WTC11 (cell line): Measurements from ENCODE around the gene PRRC2B. TPM values are rescaled to one million over a fixed set of nuclear protein-coding genes. Genes with fewer than 3 reads are reported as not detected.

ENCODE experiments used
- ATAC-seq: fragments of 200-7000 bp; cut with Tn5 transposase; 2 replicates; pipeline ENCODE4 v1.10.0; 2021; ENCODE audit warnings: mild to moderate bottlenecking, moderate library complexity
- CTCF ChIA-PET: fragments of 300-600 bp; sonication (Branson Sonifier 250); formaldehyde crosslinking; loops from one replicate; lab custom pipeline; 2021; ENCODE audit warnings: antibody characterized with exemption; lab: Charles Lee
- POLR2A ChIA-PET: fragments of 350-600 bp; sonication (Branson Sonifier 250); formaldehyde crosslinking; loops from one replicate; lab custom pipeline; 2021; ENCODE audit warnings: antibody characterized with exemption; lab: Charles Lee
- DNase-seq: peaks from one replicate; pipeline ENCODE4 v3.0.0; 2021; ENCODE audit warnings: low spot score
- H3K27ac Mint-ChIP-seq: 2 replicates; pipeline ENCODE4 v1.8.0; 2021; ENCODE audit warnings: mixed read lengths
- H3K27me3 Mint-ChIP-seq: 2 replicates; pipeline ENCODE4 v1.8.0; 2021; ENCODE audit warnings: low read depth, mild to moderate bottlenecking, moderate library complexity, mixed read lengths
- H3K36me3 Mint-ChIP-seq: 2 replicates; pipeline ENCODE4 v1.8.0; 2021; ENCODE audit warnings: mixed read lengths
- H3K4me1 Mint-ChIP-seq: 2 replicates; pipeline ENCODE4 v1.8.0; 2022; ENCODE audit warnings: mixed read lengths
- H3K4me3 Mint-ChIP-seq: 2 replicates; pipeline ENCODE4 v1.8.0; 2021; ENCODE audit warnings: mild to moderate bottlenecking, moderate library complexity, mixed read lengths
- H3K9me3 Mint-ChIP-seq: 2 replicates; pipeline ENCODE4 v1.8.0; 2021; ENCODE audit warnings: mixed read lengths
- FOXP1 ChIP-seq: sonication (generic); formaldehyde crosslinking; IDR thresholded peaks from 2 replicates; pipeline ENCODE4 v1.8.0; 2022; ENCODE audit warnings: missing genetic modification reagents, mild to moderate bottlenecking, moderate library complexity, borderline replicate concordance
- GABPB1 ChIP-seq: sonication (generic); formaldehyde crosslinking; IDR thresholded peaks from 2 replicates; pipeline ENCODE4 v1.8.1; 2023; ENCODE audit warnings: mild to moderate bottlenecking, missing genetic modification reagents
- GTF2I ChIP-seq: fragments of 250-450 bp; sonication (Bioruptor Pico); conservative IDR thresholded peaks from 2 replicates; pipeline ENCODE4 v1.4.0; 2021; ENCODE audit warnings: mild to moderate bottlenecking
- JAZF1 ChIP-seq: fragments of 250-450 bp; sonication (Bioruptor Pico); IDR thresholded peaks from 2 replicates; pipeline ENCODE4 v1.9.0; 2021; ENCODE audit warnings: moderate library complexity, mild to moderate bottlenecking, inconsistent platforms
- JUN ChIP-seq: sonication (generic); formaldehyde crosslinking; IDR thresholded peaks from 2 replicates; pipeline ENCODE4 v1.8.0; 2023; ENCODE audit warnings: mild to moderate bottlenecking, missing genetic modification reagents
- KAT7 ChIP-seq: sonication (generic); formaldehyde crosslinking; IDR thresholded peaks from 2 replicates; pipeline ENCODE4 v1.8.1; 2023; ENCODE audit warnings: missing genetic modification reagents, mild to moderate bottlenecking, borderline replicate concordance
- OVOL2 ChIP-seq: fragments of 250-450 bp; sonication (Bioruptor Pico); IDR thresholded peaks from 2 replicates; pipeline ENCODE4 v1.9.0; 2021; ENCODE audit warnings: mild to moderate bottlenecking, borderline replicate concordance
- total RNA-seq: library from RNA; stranded (reverse); gene quantifications from 3 replicates; pipeline ENCODE4 v1.2.3, GENCODE V29; 2021
- TF ChIP-seq, protein P1 (sequence below): fragments of 250-450 bp; sonication (Bioruptor Pico); IDR thresholded peaks from 2 replicates; pipeline ENCODE4 v1.9.0; 2021; ENCODE audit warnings: mild to moderate bottlenecking, borderline replicate concordance
- TF ChIP-seq, protein P2 (sequence below): sonication (generic); formaldehyde crosslinking; IDR thresholded peaks from 2 replicates; pipeline ENCODE4 v1.8.1; 2022; ENCODE audit warnings: low read depth, mild to moderate bottlenecking, moderate library complexity, missing genetic modification reagents, borderline replicate concordance
- TF ChIP-seq, protein P3 (sequence below): sonication (generic); formaldehyde crosslinking; IDR thresholded peaks from 2 replicates; pipeline ENCODE4 v1.8.1; 2022; ENCODE audit warnings: mild to moderate bottlenecking, moderate library complexity, missing genetic modification reagents
- TF ChIP-seq, protein P4 (sequence below): sonication (generic); formaldehyde crosslinking; conservative IDR thresholded peaks from 2 replicates; pipeline ENCODE4 v1.8.1; 2022; ENCODE audit warnings: mild to moderate bottlenecking, missing genetic modification reagents
- TF ChIP-seq, protein P5 (sequence below): sonication (generic); formaldehyde crosslinking; IDR thresholded peaks from 2 replicates; pipeline ENCODE4 v1.8.0; 2023; ENCODE audit warnings: missing genetic modification reagents, mild to moderate bottlenecking, borderline replicate concordance

Gene PRRC2B
- total RNA-seq, 1 experiment from 2014 or later, result 272 TPM

DNA sequence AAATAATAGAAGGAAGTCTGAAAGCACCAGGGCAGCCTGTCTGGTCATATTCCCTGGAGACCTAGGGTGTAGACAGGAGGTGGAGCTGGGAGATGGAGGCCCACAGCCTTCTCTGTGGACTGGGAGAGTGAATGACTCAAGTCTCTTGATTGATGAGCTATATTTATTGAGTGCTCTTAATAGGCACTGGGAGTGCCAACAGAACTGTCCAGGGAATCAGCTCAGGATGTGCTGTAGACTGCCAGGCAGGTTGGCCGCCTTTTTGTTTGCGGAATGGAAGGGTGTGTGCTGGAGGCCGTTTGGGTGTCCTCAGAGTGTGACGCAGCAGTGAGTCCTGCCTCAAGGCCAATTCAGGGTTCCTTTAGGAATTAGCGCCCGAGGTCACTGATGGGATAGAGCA, 75.5 kb downstream of the PRRC2B start:
- DNase-seq, result no peak
- ATAC-seq, result no peak
- CTCF ChIA-PET, result no interaction called here
- POLR2A ChIA-PET, result no interaction called here
- TF ChIP-seq, protein P1, sequence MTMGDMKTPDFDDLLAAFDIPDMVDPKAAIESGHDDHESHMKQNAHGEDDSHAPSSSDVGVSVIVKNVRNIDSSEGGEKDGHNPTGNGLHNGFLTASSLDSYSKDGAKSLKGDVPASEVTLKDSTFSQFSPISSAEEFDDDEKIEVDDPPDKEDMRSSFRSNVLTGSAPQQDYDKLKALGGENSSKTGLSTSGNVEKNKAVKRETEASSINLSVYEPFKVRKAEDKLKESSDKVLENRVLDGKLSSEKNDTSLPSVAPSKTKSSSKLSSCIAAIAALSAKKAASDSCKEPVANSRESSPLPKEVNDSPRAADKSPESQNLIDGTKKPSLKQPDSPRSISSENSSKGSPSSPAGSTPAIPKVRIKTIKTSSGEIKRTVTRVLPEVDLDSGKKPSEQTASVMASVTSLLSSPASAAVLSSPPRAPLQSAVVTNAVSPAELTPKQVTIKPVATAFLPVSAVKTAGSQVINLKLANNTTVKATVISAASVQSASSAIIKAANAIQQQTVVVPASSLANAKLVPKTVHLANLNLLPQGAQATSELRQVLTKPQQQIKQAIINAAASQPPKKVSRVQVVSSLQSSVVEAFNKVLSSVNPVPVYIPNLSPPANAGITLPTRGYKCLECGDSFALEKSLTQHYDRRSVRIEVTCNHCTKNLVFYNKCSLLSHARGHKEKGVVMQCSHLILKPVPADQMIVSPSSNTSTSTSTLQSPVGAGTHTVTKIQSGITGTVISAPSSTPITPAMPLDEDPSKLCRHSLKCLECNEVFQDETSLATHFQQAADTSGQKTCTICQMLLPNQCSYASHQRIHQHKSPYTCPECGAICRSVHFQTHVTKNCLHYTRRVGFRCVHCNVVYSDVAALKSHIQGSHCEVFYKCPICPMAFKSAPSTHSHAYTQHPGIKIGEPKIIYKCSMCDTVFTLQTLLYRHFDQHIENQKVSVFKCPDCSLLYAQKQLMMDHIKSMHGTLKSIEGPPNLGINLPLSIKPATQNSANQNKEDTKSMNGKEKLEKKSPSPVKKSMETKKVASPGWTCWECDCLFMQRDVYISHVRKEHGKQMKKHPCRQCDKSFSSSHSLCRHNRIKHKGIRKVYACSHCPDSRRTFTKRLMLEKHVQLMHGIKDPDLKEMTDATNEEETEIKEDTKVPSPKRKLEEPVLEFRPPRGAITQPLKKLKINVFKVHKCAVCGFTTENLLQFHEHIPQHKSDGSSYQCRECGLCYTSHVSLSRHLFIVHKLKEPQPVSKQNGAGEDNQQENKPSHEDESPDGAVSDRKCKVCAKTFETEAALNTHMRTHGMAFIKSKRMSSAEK (CRISPR knock-in tag), result no peak
- TF ChIP-seq, protein P2, sequence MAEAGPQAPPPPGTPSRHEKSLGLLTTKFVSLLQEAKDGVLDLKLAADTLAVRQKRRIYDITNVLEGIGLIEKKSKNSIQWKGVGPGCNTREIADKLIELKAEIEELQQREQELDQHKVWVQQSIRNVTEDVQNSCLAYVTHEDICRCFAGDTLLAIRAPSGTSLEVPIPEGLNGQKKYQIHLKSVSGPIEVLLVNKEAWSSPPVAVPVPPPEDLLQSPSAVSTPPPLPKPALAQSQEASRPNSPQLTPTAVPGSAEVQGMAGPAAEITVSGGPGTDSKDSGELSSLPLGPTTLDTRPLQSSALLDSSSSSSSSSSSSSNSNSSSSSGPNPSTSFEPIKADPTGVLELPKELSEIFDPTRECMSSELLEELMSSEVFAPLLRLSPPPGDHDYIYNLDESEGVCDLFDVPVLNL, result no peak
- TF ChIP-seq GABPB1 (CRISPR knock-in tag) (no peak), KAT7 (CRISPR knock-in tag) (no peak), JAZF1 (CRISPR knock-in tag) (no peak)
- TF ChIP-seq, protein P3, sequence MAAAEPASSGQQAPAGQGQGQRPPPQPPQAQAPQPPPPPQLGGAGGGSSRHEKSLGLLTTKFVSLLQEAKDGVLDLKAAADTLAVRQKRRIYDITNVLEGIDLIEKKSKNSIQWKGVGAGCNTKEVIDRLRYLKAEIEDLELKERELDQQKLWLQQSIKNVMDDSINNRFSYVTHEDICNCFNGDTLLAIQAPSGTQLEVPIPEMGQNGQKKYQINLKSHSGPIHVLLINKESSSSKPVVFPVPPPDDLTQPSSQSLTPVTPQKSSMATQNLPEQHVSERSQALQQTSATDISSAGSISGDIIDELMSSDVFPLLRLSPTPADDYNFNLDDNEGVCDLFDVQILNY (CRISPR knock-in tag), result no peak
- TF ChIP-seq, all 79 proteins: peak for 0
- peaks cover 86% of the 10 kb centered on the region for H3K36me3 Mint-ChIP-seq
- H3K9me3 Mint-ChIP-seq, result no peaks in the 10 kb centered on the region
- H3K4me1 Mint-ChIP-seq, result no peaks in the 10 kb centered on the region
- H3K27me3 Mint-ChIP-seq, result no peaks in the 10 kb centered on the region
- 0 out of 2 replicates have a peak overlapping the region, but pooled peaks have one; percentile 65 for H3K27ac Mint-ChIP-seq
- no peak overlapping the region for H3K4me3 Mint-ChIP-seq

DNA sequence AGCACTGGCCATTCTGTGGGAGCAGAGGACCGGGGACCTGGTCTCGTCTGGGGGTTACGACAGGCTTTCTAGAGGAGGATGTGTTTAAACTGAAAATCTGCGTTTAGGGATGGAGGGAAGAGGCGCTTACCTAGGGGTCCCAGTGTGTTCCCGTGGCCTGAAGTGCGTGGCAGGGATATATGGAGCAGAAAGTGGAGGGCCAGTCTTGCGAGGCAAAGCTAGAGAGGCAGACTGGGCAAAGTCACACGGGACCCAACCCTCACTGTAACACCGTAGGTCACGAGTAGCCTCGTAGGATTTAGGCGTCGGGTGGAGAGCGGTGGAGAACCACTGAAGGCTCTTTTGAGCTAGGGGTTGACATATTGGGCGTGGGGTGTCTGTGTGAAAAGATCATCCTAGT, 76.1 kb downstream of the PRRC2B start:
- ATAC-seq, result no peak
- H3K36me3 Mint-ChIP-seq, result peaks cover 86% of the 10 kb centered on the region
- CTCF ChIA-PET, result no interaction called here
- no peaks in the 10 kb centered on the region for H3K4me1 Mint-ChIP-seq
- H3K27me3 Mint-ChIP-seq, result no peaks in the 10 kb centered on the region; the same call in 1 of the 2 replicates
- TF ChIP-seq FOXP1 (CRISPR knock-in tag), result no peak
- no peak for TF ChIP-seq JAZF1 (CRISPR knock-in tag)
- TF ChIP-seq, protein P4, sequence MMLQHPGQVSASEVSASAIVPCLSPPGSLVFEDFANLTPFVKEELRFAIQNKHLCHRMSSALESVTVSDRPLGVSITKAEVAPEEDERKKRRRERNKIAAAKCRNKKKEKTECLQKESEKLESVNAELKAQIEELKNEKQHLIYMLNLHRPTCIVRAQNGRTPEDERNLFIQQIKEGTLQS, result no peak
- TF ChIP-seq OVOL2 (CRISPR knock-in tag), result no peak
- no peak for TF ChIP-seq GTF2I (CRISPR knock-in tag)
- no peak for TF ChIP-seq JUN (CRISPR knock-in tag)
- TF ChIP-seq, protein P5, sequence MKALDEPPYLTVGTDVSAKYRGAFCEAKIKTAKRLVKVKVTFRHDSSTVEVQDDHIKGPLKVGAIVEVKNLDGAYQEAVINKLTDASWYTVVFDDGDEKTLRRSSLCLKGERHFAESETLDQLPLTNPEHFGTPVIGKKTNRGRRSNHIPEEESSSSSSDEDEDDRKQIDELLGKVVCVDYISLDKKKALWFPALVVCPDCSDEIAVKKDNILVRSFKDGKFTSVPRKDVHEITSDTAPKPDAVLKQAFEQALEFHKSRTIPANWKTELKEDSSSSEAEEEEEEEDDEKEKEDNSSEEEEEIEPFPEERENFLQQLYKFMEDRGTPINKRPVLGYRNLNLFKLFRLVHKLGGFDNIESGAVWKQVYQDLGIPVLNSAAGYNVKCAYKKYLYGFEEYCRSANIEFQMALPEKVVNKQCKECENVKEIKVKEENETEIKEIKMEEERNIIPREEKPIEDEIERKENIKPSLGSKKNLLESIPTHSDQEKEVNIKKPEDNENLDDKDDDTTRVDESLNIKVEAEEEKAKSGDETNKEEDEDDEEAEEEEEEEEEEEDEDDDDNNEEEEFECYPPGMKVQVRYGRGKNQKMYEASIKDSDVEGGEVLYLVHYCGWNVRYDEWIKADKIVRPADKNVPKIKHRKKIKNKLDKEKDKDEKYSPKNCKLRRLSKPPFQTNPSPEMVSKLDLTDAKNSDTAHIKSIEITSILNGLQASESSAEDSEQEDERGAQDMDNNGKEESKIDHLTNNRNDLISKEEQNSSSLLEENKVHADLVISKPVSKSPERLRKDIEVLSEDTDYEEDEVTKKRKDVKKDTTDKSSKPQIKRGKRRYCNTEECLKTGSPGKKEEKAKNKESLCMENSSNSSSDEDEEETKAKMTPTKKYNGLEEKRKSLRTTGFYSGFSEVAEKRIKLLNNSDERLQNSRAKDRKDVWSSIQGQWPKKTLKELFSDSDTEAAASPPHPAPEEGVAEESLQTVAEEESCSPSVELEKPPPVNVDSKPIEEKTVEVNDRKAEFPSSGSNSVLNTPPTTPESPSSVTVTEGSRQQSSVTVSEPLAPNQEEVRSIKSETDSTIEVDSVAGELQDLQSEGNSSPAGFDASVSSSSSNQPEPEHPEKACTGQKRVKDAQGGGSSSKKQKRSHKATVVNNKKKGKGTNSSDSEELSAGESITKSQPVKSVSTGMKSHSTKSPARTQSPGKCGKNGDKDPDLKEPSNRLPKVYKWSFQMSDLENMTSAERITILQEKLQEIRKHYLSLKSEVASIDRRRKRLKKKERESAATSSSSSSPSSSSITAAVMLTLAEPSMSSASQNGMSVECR (CRISPR knock-in tag), result no peak
- H3K27ac Mint-ChIP-seq, result peak overlapping the region; percentile 65
- DNase-seq, result no peak
- H3K4me3 Mint-ChIP-seq, result no peak overlapping the region
- POLR2A ChIA-PET, result no interaction called here
- H3K9me3 Mint-ChIP-seq, result no peaks in the 10 kb centered on the region
